Glutamatergic neuron (in vitro differentiated cells): ENCODE results near the gene USP25. TPM values are rescaled to one million over a fixed set of nuclear protein-coding genes. Genes with fewer than 3 reads are reported as not detected.

Experiments used
- DNase-seq: peaks from one replicate; pipeline ENCODE4 v3.0.0; 2022
- H3K27ac Mint-ChIP-seq: one replicate; pipeline ENCODE4 v1.8.0; 2020; ENCODE audit warnings: mild to moderate bottlenecking, mixed read lengths, inconsistent platforms; ENCODE audit not compliant: unreplicated experiment
- H3K27me3 Mint-ChIP-seq: one replicate; pipeline ENCODE4 v1.8.0; 2020; ENCODE audit warnings: mild to moderate bottlenecking, moderate library complexity, mixed read lengths, inconsistent platforms; ENCODE audit not compliant: unreplicated experiment
- H3K36me3 Mint-ChIP-seq: one replicate; pipeline ENCODE4 v1.8.0; 2020; ENCODE audit warnings: mild to moderate bottlenecking, mixed read lengths, inconsistent platforms; ENCODE audit not compliant: unreplicated experiment
- H3K4me1 Mint-ChIP-seq: one replicate; pipeline ENCODE4 v1.8.0; 2020; ENCODE audit warnings: mild to moderate bottlenecking, low read depth, mixed read lengths, inconsistent platforms; ENCODE audit not compliant: unreplicated experiment
- H3K4me3 Mint-ChIP-seq: one replicate; pipeline ENCODE4 v1.8.0; 2020; ENCODE audit warnings: mild to moderate bottlenecking, mixed read lengths, inconsistent platforms; ENCODE audit not compliant: unreplicated experiment
- H3K9me3 Mint-ChIP-seq: one replicate; pipeline ENCODE4 v1.8.0; 2020; ENCODE audit warnings: mild to moderate bottlenecking, moderate library complexity, mixed read lengths, inconsistent platforms; ENCODE audit not compliant: unreplicated experiment
- total RNA-seq: library from RNA; stranded (reverse); fragmentation: NEBNext Ultra II Directional; extraction: Animal tissue kit (Norgen Biotek cat#: 25700); gene quantifications from one replicate; pipeline ENCODE4 v1.2.1, GENCODE V29; 2021; ENCODE audit not compliant: unreplicated experiment
- TF ChIP-seq, protein P1 (sequence below): fragments of 200-600 bp; sonication (generic); IDR thresholded peaks from one replicate; pipeline ENCODE4 v1.5.0; 2021; ENCODE audit not compliant: partially characterized antibody, unreplicated experiment

USP25 gene
- total RNA-seq, 1 donor from 2014 or later: 16.3 TPM

DNA sequence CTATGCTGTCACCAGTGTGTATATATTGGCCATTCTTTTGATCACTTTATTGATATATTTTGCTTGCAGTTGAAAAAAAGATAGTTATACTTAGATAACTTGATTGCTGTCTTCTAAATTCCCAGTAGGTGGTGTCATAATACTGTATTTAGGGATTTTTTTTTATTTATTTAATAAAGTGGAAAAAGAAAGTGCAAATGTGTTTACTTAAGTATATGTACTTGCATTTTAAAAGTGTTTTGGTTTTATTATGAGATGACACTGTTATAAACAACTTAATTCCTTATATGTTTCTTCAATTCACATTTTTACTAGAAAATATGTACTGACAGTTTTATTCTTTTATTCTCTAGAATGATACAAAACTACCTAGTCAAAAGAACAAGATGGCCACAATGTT lies 164.8 kb downstream of the USP25 start:
- TF ChIP-seq, protein P1, sequence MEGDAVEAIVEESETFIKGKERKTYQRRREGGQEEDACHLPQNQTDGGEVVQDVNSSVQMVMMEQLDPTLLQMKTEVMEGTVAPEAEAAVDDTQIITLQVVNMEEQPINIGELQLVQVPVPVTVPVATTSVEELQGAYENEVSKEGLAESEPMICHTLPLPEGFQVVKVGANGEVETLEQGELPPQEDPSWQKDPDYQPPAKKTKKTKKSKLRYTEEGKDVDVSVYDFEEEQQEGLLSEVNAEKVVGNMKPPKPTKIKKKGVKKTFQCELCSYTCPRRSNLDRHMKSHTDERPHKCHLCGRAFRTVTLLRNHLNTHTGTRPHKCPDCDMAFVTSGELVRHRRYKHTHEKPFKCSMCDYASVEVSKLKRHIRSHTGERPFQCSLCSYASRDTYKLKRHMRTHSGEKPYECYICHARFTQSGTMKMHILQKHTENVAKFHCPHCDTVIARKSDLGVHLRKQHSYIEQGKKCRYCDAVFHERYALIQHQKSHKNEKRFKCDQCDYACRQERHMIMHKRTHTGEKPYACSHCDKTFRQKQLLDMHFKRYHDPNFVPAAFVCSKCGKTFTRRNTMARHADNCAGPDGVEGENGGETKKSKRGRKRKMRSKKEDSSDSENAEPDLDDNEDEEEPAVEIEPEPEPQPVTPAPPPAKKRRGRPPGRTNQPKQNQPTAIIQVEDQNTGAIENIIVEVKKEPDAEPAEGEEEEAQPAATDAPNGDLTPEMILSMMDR: no peak
- Mint-ChIP-seq H3K27ac (no peak overlapping the region), H3K4me3 (no peak overlapping the region), H3K36me3 (no peaks in the 10 kb centered on the region), H3K4me1 (no peaks in the 10 kb centered on the region), H3K27me3 (no peaks in the 10 kb centered on the region), H3K9me3 (no peaks in the 10 kb centered on the region)
- no peak for DNase-seq

DNA sequence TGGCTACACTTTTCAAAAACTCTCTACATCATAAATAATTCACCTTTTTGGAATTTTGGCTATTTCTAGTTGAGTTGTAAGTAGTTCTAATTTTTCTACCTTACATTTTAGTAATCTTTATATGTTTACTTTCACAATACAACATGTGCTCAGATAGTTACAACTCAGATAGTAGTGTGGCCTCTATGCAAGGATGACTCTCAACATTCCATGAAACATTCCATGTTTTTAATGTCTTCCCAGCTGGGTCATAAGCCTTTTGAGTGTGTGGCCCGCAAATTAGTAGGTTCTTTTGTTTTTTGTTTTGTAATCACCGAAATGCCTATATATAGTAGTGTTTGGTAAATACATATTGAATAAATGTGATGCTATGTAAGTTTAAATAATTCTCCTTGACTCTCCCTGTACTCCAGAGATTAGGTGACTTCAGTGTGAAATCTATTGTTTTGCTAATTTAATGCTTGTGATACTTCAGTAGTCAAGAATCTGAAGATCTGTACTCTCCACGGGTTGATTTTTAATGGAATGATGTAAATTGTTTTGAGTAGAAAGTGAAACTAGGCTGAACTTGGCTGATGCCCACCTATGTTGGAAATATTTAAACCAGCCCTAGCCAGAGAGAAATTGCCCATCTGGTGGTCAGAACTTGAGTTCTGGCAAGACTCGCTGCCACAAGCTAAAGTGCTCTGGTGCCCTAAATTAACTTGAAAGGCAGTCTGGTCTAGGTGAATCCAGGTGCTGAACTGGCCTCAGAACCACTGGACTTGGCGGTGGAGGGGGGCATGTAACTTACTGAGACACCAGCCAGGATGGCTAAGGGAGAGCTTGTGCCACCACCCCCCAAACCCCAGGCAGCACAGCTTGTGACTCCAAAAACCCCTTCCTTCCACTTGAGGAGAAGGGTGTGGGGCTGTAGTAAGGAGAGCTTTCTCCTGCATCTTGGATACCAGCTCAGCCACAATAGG lies 165.6 kb downstream of the USP25 start:
- no peak for DNase-seq
- TF ChIP-seq, protein P1: no peak
- H3K9me3 Mint-ChIP-seq: no peaks in the 10 kb centered on the region
- no peaks in the 10 kb centered on the region for H3K4me1 Mint-ChIP-seq
- no peak overlapping the region for H3K4me3 Mint-ChIP-seq
- H3K36me3 Mint-ChIP-seq: no peaks in the 10 kb centered on the region
- H3K27ac Mint-ChIP-seq: no peak overlapping the region
- H3K27me3 Mint-ChIP-seq: no peaks in the 10 kb centered on the region

DNA sequence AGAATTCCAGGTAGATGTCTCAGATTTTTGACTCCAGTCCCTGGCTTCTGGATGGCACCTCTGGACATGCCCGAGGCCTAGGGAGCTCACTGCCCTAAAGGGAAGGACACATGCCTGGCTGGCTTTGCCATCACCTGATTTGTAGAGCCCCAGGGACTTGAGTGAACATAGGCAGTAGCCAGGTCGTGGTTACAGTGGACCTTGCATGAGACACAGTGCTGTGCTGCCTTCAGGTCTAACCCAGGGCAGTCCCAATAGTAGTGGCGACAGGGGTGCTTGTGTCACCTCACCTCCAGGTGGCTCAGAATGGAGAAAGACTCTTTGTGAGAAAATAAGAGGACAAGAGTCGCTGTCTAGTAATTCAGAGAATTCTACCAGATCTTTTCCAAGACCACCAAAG lies 166.7 kb downstream of the USP25 start:
- Mint-ChIP-seq H3K27ac (no peak overlapping the region), H3K36me3 (no peaks in the 10 kb centered on the region), H3K4me3 (no peak overlapping the region), H3K4me1 (no peaks in the 10 kb centered on the region), H3K9me3 (no peaks in the 10 kb centered on the region), H3K27me3 (no peaks in the 10 kb centered on the region)
- TF ChIP-seq, protein P1: no peak
- no peak for DNase-seq

DNA sequence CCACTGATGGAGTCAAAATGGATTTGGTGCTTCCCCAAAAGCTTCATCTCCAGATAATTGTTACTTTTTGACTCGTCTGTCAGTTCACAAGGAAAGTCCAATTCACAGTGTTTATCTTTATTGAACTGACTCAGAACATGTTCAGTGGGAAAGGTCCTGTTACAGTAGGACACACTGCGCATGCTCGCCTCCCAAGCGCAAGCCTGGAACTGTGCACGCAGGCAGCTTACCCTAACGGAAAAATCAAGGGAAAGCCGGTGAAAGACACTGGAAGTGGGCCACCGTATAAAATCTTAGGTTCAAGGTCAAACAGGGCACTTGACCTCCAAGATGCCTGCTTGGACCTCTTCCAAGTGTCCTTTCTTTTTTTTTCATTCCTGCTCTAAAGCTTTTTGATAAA lies 174.6 kb downstream of the USP25 start:
- H3K9me3 Mint-ChIP-seq: peaks cover 6% of the 10 kb centered on the region
- H3K4me3 Mint-ChIP-seq: no peak overlapping the region
- H3K36me3 Mint-ChIP-seq: peaks cover 4% of the 10 kb centered on the region
- no peak for DNase-seq
- peaks cover 2% of the 10 kb centered on the region for H3K27me3 Mint-ChIP-seq
- H3K27ac Mint-ChIP-seq: no peak overlapping the region
- TF ChIP-seq, protein P1: no peak
- H3K4me1 Mint-ChIP-seq: no peaks in the 10 kb centered on the region

DNA sequence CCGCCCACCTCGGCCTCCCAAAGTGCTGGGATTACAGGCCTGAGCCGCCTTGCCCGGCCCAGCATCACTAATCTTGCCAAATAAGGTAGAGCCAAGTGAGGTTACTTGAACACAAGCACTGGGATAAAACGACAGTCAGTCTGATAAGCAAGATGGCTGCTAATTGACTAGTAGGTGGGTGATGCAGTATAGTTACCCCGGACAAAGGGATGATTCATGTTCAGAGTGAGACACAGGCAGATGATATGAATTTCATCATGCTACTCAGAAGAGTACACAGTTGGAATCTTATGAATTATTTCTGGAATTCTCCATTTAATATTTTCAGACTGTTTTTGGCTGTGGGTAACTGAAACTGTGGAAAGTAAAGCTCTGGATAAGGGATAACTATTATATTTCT lies 178.4 kb downstream of the USP25 start:
- no peak overlapping the region for H3K4me3 Mint-ChIP-seq
- H3K27me3 Mint-ChIP-seq: peaks cover 3% of the 10 kb centered on the region
- TF ChIP-seq, protein P1: no peak
- no peak for DNase-seq
- H3K27ac Mint-ChIP-seq: no peak overlapping the region
- H3K4me1 Mint-ChIP-seq: no peaks in the 10 kb centered on the region
- H3K36me3 Mint-ChIP-seq: peaks cover under 1% of the 10 kb centered on the region
- peaks cover 4% of the 10 kb centered on the region for H3K9me3 Mint-ChIP-seq
